ENCODE data around the gene HMGCL.

The HMGCL gene

GRCh38 chr1:23867542-23867894 lies 42.3 kb upstream of the HMGCL start:
- ATAC-seq: no peak
- TF ChIP-seq, protein P1, sequence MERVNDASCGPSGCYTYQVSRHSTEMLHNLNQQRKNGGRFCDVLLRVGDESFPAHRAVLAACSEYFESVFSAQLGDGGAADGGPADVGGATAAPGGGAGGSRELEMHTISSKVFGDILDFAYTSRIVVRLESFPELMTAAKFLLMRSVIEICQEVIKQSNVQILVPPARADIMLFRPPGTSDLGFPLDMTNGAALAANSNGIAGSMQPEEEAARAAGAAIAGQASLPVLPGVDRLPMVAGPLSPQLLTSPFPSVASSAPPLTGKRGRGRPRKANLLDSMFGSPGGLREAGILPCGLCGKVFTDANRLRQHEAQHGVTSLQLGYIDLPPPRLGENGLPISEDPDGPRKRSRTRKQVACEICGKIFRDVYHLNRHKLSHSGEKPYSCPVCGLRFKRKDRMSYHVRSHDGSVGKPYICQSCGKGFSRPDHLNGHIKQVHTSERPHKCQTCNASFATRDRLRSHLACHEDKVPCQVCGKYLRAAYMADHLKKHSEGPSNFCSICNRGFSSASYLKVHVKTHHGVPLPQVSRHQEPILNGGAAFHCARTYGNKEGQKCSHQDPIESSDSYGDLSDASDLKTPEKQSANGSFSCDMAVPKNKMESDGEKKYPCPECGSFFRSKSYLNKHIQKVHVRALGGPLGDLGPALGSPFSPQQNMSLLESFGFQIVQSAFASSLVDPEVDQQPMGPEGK (CRISPR knock-in tag; IDR thresholded peaks at IDR 0.05; ENCODE audit: borderline replicate concordance): no peak
- TF ChIP-seq TSHZ2 (CRISPR knock-in tag; IDR thresholded peaks at IDR 0.05) (no peak), CSRNP3 (CRISPR knock-in tag; IDR thresholded peaks at IDR 0.05) (no peak), ARNTL (CRISPR knock-in tag; IDR thresholded peaks at IDR 0.05; ENCODE audit: borderline replicate concordance, low read depth) (no peak), ISL1 (CRISPR knock-in tag; IDR thresholded peaks at IDR 0.05) (no peak), OSR1 (CRISPR knock-in tag; IDR thresholded peaks at IDR 0.05) (no peak), ZNF70 (CRISPR knock-in tag; IDR thresholded peaks at IDR 0.05) (no peak), RARB (CRISPR knock-in tag; IDR thresholded peaks at IDR 0.05) (no peak), ZC3H10 (CRISPR knock-in tag; IDR thresholded peaks at IDR 0.05) (no peak), ZNF565 (CRISPR knock-in tag; conservative IDR thresholded peaks at IDR 0.05; ENCODE audit: low read depth) (no peak), PPARA (CRISPR knock-in tag; IDR thresholded peaks at IDR 0.05; ENCODE audit: borderline replicate concordance) (no peak), ESRRG (CRISPR knock-in tag; IDR thresholded peaks at IDR 0.05) (no peak), ZFP3 (CRISPR knock-in tag; IDR thresholded peaks at IDR 0.05) (no peak), ZFP30 (CRISPR knock-in tag; IDR thresholded peaks at IDR 0.05) (no peak), ZNF8 (CRISPR knock-in tag; IDR thresholded peaks at IDR 0.05) (no peak), SNAI2 (CRISPR knock-in tag; IDR thresholded peaks at IDR 0.05) (no peak), TOX (CRISPR knock-in tag; IDR thresholded peaks at IDR 0.05; ENCODE audit: borderline replicate concordance) (no peak)

DNA sequence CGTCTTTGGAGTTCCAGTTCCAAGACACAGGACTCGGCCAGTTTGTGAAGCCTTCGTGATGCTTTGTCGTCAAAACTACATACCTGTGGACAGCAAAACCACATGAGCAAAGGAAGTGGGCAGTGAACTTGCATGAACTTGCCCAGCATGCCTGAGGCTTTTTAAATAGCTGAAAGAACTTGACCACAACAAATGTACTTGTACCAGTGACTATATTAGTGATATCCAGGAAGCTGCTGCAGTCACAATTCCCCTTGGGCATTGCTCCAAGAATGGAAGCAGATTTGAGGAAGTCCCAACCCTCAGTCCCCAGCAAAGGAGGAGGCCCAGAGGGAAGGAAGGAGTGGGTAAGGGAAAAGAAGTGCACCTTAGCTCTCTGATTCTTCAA lies 40.3 kb upstream of the HMGCL start:
- TF ChIP-seq PPARA (CRISPR knock-in tag; IDR thresholded peaks at IDR 0.05; ENCODE audit: borderline replicate concordance): no peak
- no peak for TF ChIP-seq TOX (CRISPR knock-in tag; IDR thresholded peaks at IDR 0.05; ENCODE audit: borderline replicate concordance)
- TF ChIP-seq POU6F1 (CRISPR knock-in tag; IDR thresholded peaks at IDR 0.05; ENCODE audit: borderline replicate concordance, low read depth): no peak
- no peak for TF ChIP-seq CSDC2 (CRISPR knock-in tag; IDR thresholded peaks at IDR 0.05)
- TF ChIP-seq, protein P1 (CRISPR knock-in tag; IDR thresholded peaks at IDR 0.05; ENCODE audit: borderline replicate concordance): no peak
- no peak for TF ChIP-seq CREB5 (CRISPR knock-in tag; IDR thresholded peaks at IDR 0.05; ENCODE audit: low read depth)
- no peak for TF ChIP-seq ZNF8 (CRISPR knock-in tag; IDR thresholded peaks at IDR 0.05)
- TF ChIP-seq SNAI2 (CRISPR knock-in tag; IDR thresholded peaks at IDR 0.05): no peak
- TF ChIP-seq CSRNP3 (CRISPR knock-in tag; IDR thresholded peaks at IDR 0.05): no peak
- TF ChIP-seq ISL1 (CRISPR knock-in tag; IDR thresholded peaks at IDR 0.05): no peak
- TF ChIP-seq ZFP30 (CRISPR knock-in tag; IDR thresholded peaks at IDR 0.05): no peak
- TF ChIP-seq RARB (CRISPR knock-in tag; IDR thresholded peaks at IDR 0.05): no peak
- TF ChIP-seq GLIS3 (CRISPR knock-in tag; IDR thresholded peaks at IDR 0.05): no peak
- TF ChIP-seq ZC3H10 (CRISPR knock-in tag; IDR thresholded peaks at IDR 0.05): no peak
- ATAC-seq: no peak
